Esophagus (tissue), 2 donors: ENCODE measurements around the gene MAP4K3. TPM values are rescaled to one million over a fixed set of nuclear protein-coding genes. Genes with fewer than 3 reads are reported as not detected.

Experiments used
- H3K27ac ChIP-seq, 2 donors: one replicate each; pipeline ENCODE4 v1.5.1; 2013; ENCODE audit warnings: low read depth in 2 of 2, mild to moderate bottlenecking in 2 of 2, inconsistent platforms in 1 of 2, low read length in 1 of 2, moderate library complexity in 1 of 2
- H3K27me3 ChIP-seq, 2 donors: one replicate each; pipeline ENCODE4 v1.6.1; 2013; ENCODE audit warnings: low read length in 2 of 2, control low read depth in 1 of 2, mild to moderate bottlenecking in 1 of 2; ENCODE audit not compliant: insufficient read depth in 2 of 2, control insufficient read depth in 1 of 2
- H3K36me3 ChIP-seq, 2 donors: one replicate each; pipeline ENCODE4 v1.6.1; 2013; ENCODE audit warnings: low read length in 1 of 2; ENCODE audit not compliant: control insufficient read depth in 2 of 2, insufficient read depth in 2 of 2
- H3K4me1 ChIP-seq, 2 donors: one replicate each; pipeline ENCODE4 v1.6.1; 2013; ENCODE audit warnings: low read length in 1 of 2; ENCODE audit not compliant: control insufficient read depth in 2 of 2, insufficient read depth in 2 of 2
- H3K4me3 ChIP-seq, 2 donors: one replicate each; pipeline ENCODE4 v1.5.1; 2013; ENCODE audit warnings: low read length in 2 of 2, mild to moderate bottlenecking in 2 of 2, low read depth in 1 of 2, moderate library complexity in 1 of 2
- H3K9me3 ChIP-seq, 2 donors: one replicate each; pipeline ENCODE4 v1.6.1; 2013; ENCODE audit warnings: mild to moderate bottlenecking in 2 of 2, low read depth in 1 of 2, low read length in 1 of 2, moderate library complexity in 1 of 2; ENCODE audit not compliant: control insufficient read depth in 2 of 2, insufficient read depth in 1 of 2
- whole genome bisulfite sequencing, 2 donors: extraction: QIAGEN DNeasy Blood & Tissue Kit; methylation state at CpG; one replicate each; pipeline ENCODE4 v1.1.7; 2013; 5-methylcytosine and 5-hydroxymethylcytosine counted together
- polyA plus RNA-seq, 2 donors: library from polyadenylated mRNA; stranded (reverse); fragments of 200-250 nt; gene quantifications; one replicate each; pipeline ENCODE4 v1.2.3, GENCODE V29; 2013
- donor health status: healthy with polysubstance abuse.
- donor health status: Bipolar disorder and iron deficiency.

The MAP4K3 gene
- polyA plus RNA-seq, 2 donors = 7.0 to 8.1 TPM

- no peaks in the 10 kb centered on the region for H3K27me3 ChIP-seq
- 85 to 89% methylated on average over 1 of the region's 1 CpG for WGBS, 2 donors
- no peaks in the 10 kb centered on the region for H3K36me3 ChIP-seq
- no peak overlapping the region for H3K4me3 ChIP-seq
- no peaks in the 10 kb centered on the region for H3K9me3 ChIP-seq
- no peak overlapping the region for H3K27ac ChIP-seq
- H3K4me1 ChIP-seq = no peaks in the 10 kb centered on the region
These were observed 213.2 kb downstream of the MAP4K3 start for GRCh38 chr2:39223909-39224308.

GRCh38 chr2:39221459-39221858, 215.6 kb downstream of the MAP4K3 start:
- no peaks in the 10 kb centered on the region for H3K9me3 ChIP-seq
- 95 to 97% methylated on average over 3 of the region's 3 CpGs for WGBS, 2 donors
- H3K36me3 ChIP-seq = no peaks in the 10 kb centered on the region
- H3K27ac ChIP-seq = no peak overlapping the region
- no peak overlapping the region for H3K4me3 ChIP-seq
- no peaks in the 10 kb centered on the region for H3K4me1 ChIP-seq
- H3K27me3 ChIP-seq = no peaks in the 10 kb centered on the region

GRCh38 chr2:39220136-39220535, 216.9 kb downstream of the MAP4K3 start:
- Histone ChIP-seq H3K27ac (no peak overlapping the region), H3K4me3 (no peak overlapping the region), H3K4me1 (no peaks in the 10 kb centered on the region), H3K27me3 (no peaks in the 10 kb centered on the region), H3K9me3 (no peaks in the 10 kb centered on the region), H3K36me3 (no peaks in the 10 kb centered on the region)
- WGBS, 2 donors = 95 to 98% methylated on average over 2 of the region's 2 CpGs

GRCh38 chr2:39218391-39218790, 218.7 kb downstream of the MAP4K3 start:
- Histone ChIP-seq H3K27me3 (no peaks in the 10 kb centered on the region), H3K9me3 (no peaks in the 10 kb centered on the region), H3K27ac (no peak overlapping the region), H3K36me3 (no peaks in the 10 kb centered on the region), H3K4me3 (no peak overlapping the region), H3K4me1 (no peaks in the 10 kb centered on the region)
- WGBS, 2 donors = 84 to 92% methylated on average over 4 to 5 of the region's 5 CpGs

GRCh38 chr2:39217192-39217550, 219.9 kb downstream of the MAP4K3 start:
- WGBS, 2 donors = 71 to 77% methylated on average over 4 of the region's 4 CpGs
- H3K27me3 ChIP-seq = no peaks in the 10 kb centered on the region
- H3K4me3 ChIP-seq = no peak overlapping the region
- H3K4me1 ChIP-seq = no peaks in the 10 kb centered on the region
- H3K9me3 ChIP-seq = no peaks in the 10 kb centered on the region
- H3K36me3 ChIP-seq = no peaks in the 10 kb centered on the region
- H3K27ac ChIP-seq = no peak overlapping the region

- H3K27me3 ChIP-seq = no peaks in the 10 kb centered on the region
- H3K27ac ChIP-seq = no peak overlapping the region
- H3K4me1 ChIP-seq = no peaks in the 10 kb centered on the region
- no peaks in the 10 kb centered on the region for H3K36me3 ChIP-seq
- 61 to 75% methylated on average over 12 of the region's 12 CpGs for WGBS, 2 donors
- no peaks in the 10 kb centered on the region for H3K9me3 ChIP-seq
- H3K4me3 ChIP-seq = no peak overlapping the region
These were observed 220.5 kb downstream of the MAP4K3 start for GRCh38 chr2:39216346-39217191.

GRCh38 chr2:39215545-39215944, 221.5 kb downstream of the MAP4K3 start:
- WGBS, 2 donors = 81 to 83% methylated on average over 2 of the region's 2 CpGs
- H3K9me3 ChIP-seq = no peaks in the 10 kb centered on the region
- no peaks in the 10 kb centered on the region for H3K27me3 ChIP-seq
- H3K27ac ChIP-seq = no peak overlapping the region
- H3K36me3 ChIP-seq = no peaks in the 10 kb centered on the region
- H3K4me1 ChIP-seq = no peaks in the 10 kb centered on the region
- no peak overlapping the region for H3K4me3 ChIP-seq

- H3K4me3 ChIP-seq = no peak overlapping the region
- WGBS, 2 donors = 93 to 100% methylated on average over 1 of the region's 1 CpG
- no peaks in the 10 kb centered on the region for H3K36me3 ChIP-seq
- no peaks in the 10 kb centered on the region for H3K9me3 ChIP-seq
- no peak overlapping the region for H3K27ac ChIP-seq
- no peaks in the 10 kb centered on the region for H3K4me1 ChIP-seq
- H3K27me3 ChIP-seq = no peaks in the 10 kb centered on the region
These were observed 224.1 kb downstream of the MAP4K3 start for GRCh38 chr2:39213015-39213414.

- 73 to 76% methylated on average over 1 of the region's 1 CpG for WGBS, 2 donors
- no peaks in the 10 kb centered on the region for H3K27me3 ChIP-seq
- no peaks in the 10 kb centered on the region for H3K36me3 ChIP-seq
- H3K4me1 ChIP-seq = no peaks in the 10 kb centered on the region
- H3K9me3 ChIP-seq = no peaks in the 10 kb centered on the region
- H3K27ac ChIP-seq = no peak overlapping the region
- no peak overlapping the region for H3K4me3 ChIP-seq
These were observed 226.2 kb downstream of the MAP4K3 start for GRCh38 chr2:39210846-39211245.

- H3K27ac ChIP-seq = no peak overlapping the region
- no peaks in the 10 kb centered on the region for H3K36me3 ChIP-seq
- WGBS, 2 donors = 77 to 93% methylated on average over 6 of the region's 6 CpGs
- H3K4me3 ChIP-seq = no peak overlapping the region
- H3K27me3 ChIP-seq = no peaks in the 10 kb centered on the region
- H3K4me1 ChIP-seq = no peaks in the 10 kb centered on the region
- no peaks in the 10 kb centered on the region for H3K9me3 ChIP-seq
These were observed 233.7 kb downstream of the MAP4K3 start for GRCh38 chr2:39203382-39203781.
